Measurements from ENCODE around the gene LYPD6B.

Gene LYPD6B

GRCh38 chr2:149042881-149043280 is 4.4 kb downstream of the LYPD6B start:
- no peak for DNase-seq

- no peak for DNase-seq
Measured at GRCh38 chr2:149044500-149044899, 6.0 kb downstream of the LYPD6B start.

- DNase-seq, result no peak
Measured at GRCh38 chr2:149047118-149047517, 8.6 kb downstream of the LYPD6B start.

GRCh38 chr2:149049142-149049541 is 10.6 kb downstream of the LYPD6B start:
- no peak for DNase-seq

- no peak for DNase-seq
Measured at GRCh38 chr2:149050188-149050587, 11.7 kb downstream of the LYPD6B start.

- no peak for DNase-seq
Measured at GRCh38 chr2:149055751-149056150, 17.3 kb downstream of the LYPD6B start.

- DNase-seq, result no peak
Measured at GRCh38 chr2:149056541-149057255, 18.2 kb downstream of the LYPD6B start.

GRCh38 chr2:149057401-149057800 is 18.9 kb downstream of the LYPD6B start:
- no peak for DNase-seq

- DNase-seq, result no peak
Measured at GRCh38 chr2:149058936-149059335, 20.4 kb downstream of the LYPD6B start.

GRCh38 chr2:149059822-149060221 is 21.3 kb downstream of the LYPD6B start:
- DNase-seq, result no peak

- no peak for DNase-seq
Measured at GRCh38 chr2:149061133-149061745, 22.7 kb downstream of the LYPD6B start.

GRCh38 chr2:149062531-149062930 is 24.0 kb downstream of the LYPD6B start:
- no peak for DNase-seq

- DNase-seq, result no peak
Measured at GRCh38 chr2:149063177-149063576, 24.7 kb downstream of the LYPD6B start.

- DNase-seq, result no peak
Measured at GRCh38 chr2:149064365-149064841, 25.9 kb downstream of the LYPD6B start.

GRCh38 chr2:149064856-149065630 is 26.5 kb downstream of the LYPD6B start:
- DNase-seq, result no peak

- no peak for DNase-seq
Measured at GRCh38 chr2:149068225-149068995, 29.9 kb downstream of the LYPD6B start.

GRCh38 chr2:149068996-149069888 is 30.7 kb downstream of the LYPD6B start:
- DNase-seq, result no peak

GRCh38 chr2:149070681-149071320 is 32.3 kb downstream of the LYPD6B start:
- DNase-seq, result no peak

GRCh38 chr2:149075105-149075504 is 36.6 kb downstream of the LYPD6B start:
- DNase-seq, result no peak

- no peak for DNase-seq
Measured at GRCh38 chr2:149075853-149076252, 37.4 kb downstream of the LYPD6B start.

- no peak for DNase-seq
Measured at GRCh38 chr2:149076863-149077412, 38.4 kb downstream of the LYPD6B start.

Measured in amniotic stem cell (primary cell).